IPS-20b (cell line): ENCODE measurements around the gene PLCH2.

Source experiments
- H3K27ac ChIP-seq: one replicate; pipeline ENCODE4 v1.5.1; 2013; ENCODE audit warnings: low read length
- H3K27me3 ChIP-seq: 2 replicates; pipeline ENCODE4 v1.6.1; 2013; ENCODE audit warnings: mild to moderate bottlenecking, low read length, inconsistent platforms; ENCODE audit not compliant: insufficient read depth
- H3K36me3 ChIP-seq: 2 replicates; pipeline ENCODE4 v1.6.1; 2013; ENCODE audit warnings: low read depth, mild to moderate bottlenecking, inconsistent platforms, low read length, moderate library complexity; ENCODE audit not compliant: insufficient read depth
- H3K4me1 ChIP-seq: 2 replicates; pipeline ENCODE4 v1.6.1; 2013; ENCODE audit warnings: mild to moderate bottlenecking, control low read depth, inconsistent platforms, low read length, moderate library complexity; ENCODE audit not compliant: insufficient read depth
- H3K4me3 ChIP-seq: 2 replicates; pipeline ENCODE4 v1.5.1; 2013; ENCODE audit warnings: mild to moderate bottlenecking, low read length, inconsistent platforms
- H3K9ac ChIP-seq: 2 replicates; pipeline ENCODE4 v1.6.1; 2013; ENCODE audit warnings: low read depth, mild to moderate bottlenecking, inconsistent platforms, low read length, moderate library complexity
- H3K9me3 ChIP-seq: 2 replicates; pipeline ENCODE4 v1.6.1; 2013; ENCODE audit warnings: mild to moderate bottlenecking, low read depth, low read length, inconsistent platforms; ENCODE audit not compliant: insufficient read depth

Gene PLCH2

GRCh38 chr1:2465371-2466269 is 10.5 kb upstream of the PLCH2 start:
- Histone ChIP-seq H3K9ac (no peak overlapping the region), H3K4me3 (no peak overlapping the region), H3K4me1 (no peaks in the 10 kb centered on the region), H3K27ac (no peak overlapping the region), H3K27me3 (no peaks in the 10 kb centered on the region), H3K36me3 (no peaks in the 10 kb centered on the region), H3K9me3 (no peaks in the 10 kb centered on the region)

GRCh38 chr1:2466270-2466665 is 9.8 kb upstream of the PLCH2 start:
- Histone ChIP-seq H3K9me3 (no peaks in the 10 kb centered on the region), H3K36me3 (no peaks in the 10 kb centered on the region), H3K27me3 (no peaks in the 10 kb centered on the region), H3K9ac (no peak overlapping the region), H3K4me1 (no peaks in the 10 kb centered on the region), H3K4me3 (no peak overlapping the region), H3K27ac (no peak overlapping the region)

- H3K27me3 ChIP-seq = no peaks in the 10 kb centered on the region
- H3K36me3 ChIP-seq = no peaks in the 10 kb centered on the region
- no peaks in the 10 kb centered on the region for H3K4me1 ChIP-seq
- H3K4me3 ChIP-seq = peak overlapping the region; percentile 40; the same call in 1 of the 2 replicates
- H3K9ac ChIP-seq = no peak overlapping the region
- no peak overlapping the region for H3K27ac ChIP-seq
- no peaks in the 10 kb centered on the region for H3K9me3 ChIP-seq
These were observed 9.0 kb upstream of the PLCH2 start for GRCh38 chr1:2466958-2467554.

- Histone ChIP-seq H3K4me1 (no peaks in the 10 kb centered on the region), H3K27me3 (no peaks in the 10 kb centered on the region), H3K4me3 (no peak overlapping the region), H3K27ac (no peak overlapping the region), H3K36me3 (no peaks in the 10 kb centered on the region), H3K9ac (no peak overlapping the region), H3K9me3 (no peaks in the 10 kb centered on the region)
These were observed 8.0 kb upstream of the PLCH2 start for GRCh38 chr1:2468041-2468472.

- Histone ChIP-seq H3K27me3 (no peaks in the 10 kb centered on the region), H3K9ac (no peak overlapping the region), H3K4me1 (no peaks in the 10 kb centered on the region), H3K36me3 (no peaks in the 10 kb centered on the region), H3K4me3 (no peak overlapping the region), H3K9me3 (no peaks in the 10 kb centered on the region), H3K27ac (no peak overlapping the region)
These were observed 7.5 kb upstream of the PLCH2 start for GRCh38 chr1:2468540-2468939.

- Histone ChIP-seq H3K9ac (no peak overlapping the region), H3K4me1 (no peaks in the 10 kb centered on the region), H3K27me3 (no peaks in the 10 kb centered on the region), H3K4me3 (no peak overlapping the region), H3K27ac (no peak overlapping the region), H3K9me3 (no peaks in the 10 kb centered on the region), H3K36me3 (no peaks in the 10 kb centered on the region)
These were observed 6.8 kb upstream of the PLCH2 start for GRCh38 chr1:2469103-2469940.

GRCh38 chr1:2470290-2471158 is 5.6 kb upstream of the PLCH2 start:
- Histone ChIP-seq H3K27me3 (no peaks in the 10 kb centered on the region), H3K27ac (no peak overlapping the region), H3K36me3 (no peaks in the 10 kb centered on the region), H3K4me1 (no peaks in the 10 kb centered on the region), H3K9ac (no peak overlapping the region), H3K9me3 (no peaks in the 10 kb centered on the region), H3K4me3 (no peak overlapping the region)

- H3K4me3 ChIP-seq = no peak overlapping the region
- no peaks in the 10 kb centered on the region for H3K9me3 ChIP-seq
- H3K4me1 ChIP-seq = no peaks in the 10 kb centered on the region
- H3K36me3 ChIP-seq = no peaks in the 10 kb centered on the region
- H3K9ac ChIP-seq = no peak overlapping the region
- no peaks in the 10 kb centered on the region for H3K27me3 ChIP-seq
- H3K27ac ChIP-seq = no peak overlapping the region
These were observed 5.0 kb upstream of the PLCH2 start for GRCh38 chr1:2471159-2471471.

- Histone ChIP-seq H3K4me3 (no peak overlapping the region), H3K27me3 (no peaks in the 10 kb centered on the region), H3K4me1 (no peaks in the 10 kb centered on the region), H3K27ac (no peak overlapping the region), H3K9ac (no peak overlapping the region), H3K36me3 (no peaks in the 10 kb centered on the region), H3K9me3 (no peaks in the 10 kb centered on the region)
These were observed 4.5 kb upstream of the PLCH2 start for GRCh38 chr1:2471587-2472001.

- H3K9ac ChIP-seq = no peak overlapping the region
- H3K27me3 ChIP-seq = no peaks in the 10 kb centered on the region
- H3K4me1 ChIP-seq = no peaks in the 10 kb centered on the region
- no peak overlapping the region for H3K4me3 ChIP-seq
- no peaks in the 10 kb centered on the region for H3K36me3 ChIP-seq
- H3K27ac ChIP-seq = no peak overlapping the region
- no peaks in the 10 kb centered on the region for H3K9me3 ChIP-seq
These were observed 4.0 kb upstream of the PLCH2 start for GRCh38 chr1:2472109-2472508.

GRCh38 chr1:2472561-2473177 is 3.4 kb upstream of the PLCH2 start:
- H3K9me3 ChIP-seq = no peaks in the 10 kb centered on the region
- H3K36me3 ChIP-seq = no peaks in the 10 kb centered on the region
- H3K27me3 ChIP-seq = no peaks in the 10 kb centered on the region
- no peak overlapping the region for H3K9ac ChIP-seq
- no peaks in the 10 kb centered on the region for H3K4me1 ChIP-seq
- no peak overlapping the region for H3K27ac ChIP-seq
- H3K4me3 ChIP-seq = no peak overlapping the region
